MCF 10A (cell line): ENCODE data around the gene ARHGEF33. TPM values are rescaled to one million over a fixed set of nuclear protein-coding genes. Genes with fewer than 3 reads are reported as not detected.

Experiments
- BruUV-seq: library from RNA; stranded (reverse); fragments of 400-500 nt; replicated peaks from 2 replicates; lab custom pipeline; 2021; lab: Mats Ljungman, UMichigan
- CTCF ChIA-PET: fragments of 300-600 bp; sonication (Branson Sonifier 250); formaldehyde crosslinking; extraction: SDS; loops from one replicate; lab custom pipeline; 2021; ENCODE audit warnings: antibody characterized with exemption, inconsistent platforms; lab: Yijun Ruan, JAX
- POLR2A ChIA-PET: fragments of 300-600, 350-650 bp; sonication (Branson Sonifier 250); formaldehyde crosslinking; extraction: SDS; loops from one replicate; lab custom pipeline; 2020; ENCODE audit warnings: antibody characterized with exemption, inconsistent platforms; lab: Yijun Ruan, JAX
- DNase-seq: peaks from one replicate; pipeline ENCODE4 v3.0.0-alpha.2; 2018; ENCODE audit not compliant: unreplicated experiment
- H3K27ac Mint-ChIP-seq: one replicate; pipeline ENCODE4 v1.8.0; 2022; ENCODE audit warnings: mild to moderate bottlenecking, low read depth, mixed read lengths; ENCODE audit not compliant: unreplicated experiment
- H3K27me3 Mint-ChIP-seq: one replicate; pipeline ENCODE4 v1.8.0; 2022; ENCODE audit warnings: mixed read lengths; ENCODE audit not compliant: insufficient read depth, unreplicated experiment
- H3K36me3 Mint-ChIP-seq: one replicate; pipeline ENCODE4 v1.8.0; 2022; ENCODE audit warnings: mild to moderate bottlenecking, moderate library complexity, mixed read lengths; ENCODE audit not compliant: insufficient read depth, unreplicated experiment
- H3K4me1 Mint-ChIP-seq: one replicate; pipeline ENCODE4 v1.8.0; 2022; ENCODE audit warnings: mixed read lengths; ENCODE audit not compliant: insufficient read depth, unreplicated experiment
- H3K4me3 Mint-ChIP-seq: one replicate; pipeline ENCODE4 v1.8.0; 2022; ENCODE audit warnings: mild to moderate bottlenecking, moderate library complexity, mixed read lengths; ENCODE audit not compliant: unreplicated experiment
- H3K9me3 Mint-ChIP-seq: one replicate; pipeline ENCODE4 v1.8.0; 2022; ENCODE audit warnings: mixed read lengths; ENCODE audit not compliant: unreplicated experiment
- intact Hi-C: fragments of 100-400 bp; cut with micrococcal nuclease; formaldehyde crosslinking; loops from 2 replicates; pipeline ENCODE4 v1.14.1; 2022
- total RNA-seq: library from RNA; stranded (reverse); gene quantifications from 2 replicates; pipeline ENCODE4 v1.2.3, GENCODE V29; 2022
- TF ChIP-seq, protein P1 (sequence below): fragments of 200-600 bp; IDR thresholded peaks from one replicate; pipeline ENCODE4 v1.8.0; 2022; ENCODE audit warnings: antibody characterized with exemption, mild to moderate bottlenecking; ENCODE audit not compliant: unreplicated experiment

Gene ARHGEF33
- total RNA-seq, 1 experiment from 2014 or later, result 0.07 TPM

DNA sequence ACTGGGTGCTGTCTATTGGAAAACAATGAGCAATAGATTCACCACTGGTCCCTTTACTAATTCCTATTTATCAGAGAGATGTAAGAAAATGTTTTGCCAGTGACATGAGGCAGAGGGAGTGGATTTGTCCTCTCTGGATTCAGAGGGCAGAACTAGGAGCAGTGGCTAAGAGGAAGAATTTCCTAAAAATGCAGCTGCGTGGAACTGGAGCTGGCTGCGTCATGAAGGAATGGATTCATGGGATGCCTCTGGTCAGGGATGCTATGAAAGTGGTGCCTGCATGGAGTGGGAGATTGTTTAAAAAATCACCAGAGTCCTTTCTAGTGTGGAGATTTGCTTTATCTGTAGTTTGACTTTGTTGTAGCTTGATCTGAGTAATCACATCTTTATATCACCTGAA lies 78.3 kb downstream of the ARHGEF33 start:
- TF ChIP-seq, protein P1, sequence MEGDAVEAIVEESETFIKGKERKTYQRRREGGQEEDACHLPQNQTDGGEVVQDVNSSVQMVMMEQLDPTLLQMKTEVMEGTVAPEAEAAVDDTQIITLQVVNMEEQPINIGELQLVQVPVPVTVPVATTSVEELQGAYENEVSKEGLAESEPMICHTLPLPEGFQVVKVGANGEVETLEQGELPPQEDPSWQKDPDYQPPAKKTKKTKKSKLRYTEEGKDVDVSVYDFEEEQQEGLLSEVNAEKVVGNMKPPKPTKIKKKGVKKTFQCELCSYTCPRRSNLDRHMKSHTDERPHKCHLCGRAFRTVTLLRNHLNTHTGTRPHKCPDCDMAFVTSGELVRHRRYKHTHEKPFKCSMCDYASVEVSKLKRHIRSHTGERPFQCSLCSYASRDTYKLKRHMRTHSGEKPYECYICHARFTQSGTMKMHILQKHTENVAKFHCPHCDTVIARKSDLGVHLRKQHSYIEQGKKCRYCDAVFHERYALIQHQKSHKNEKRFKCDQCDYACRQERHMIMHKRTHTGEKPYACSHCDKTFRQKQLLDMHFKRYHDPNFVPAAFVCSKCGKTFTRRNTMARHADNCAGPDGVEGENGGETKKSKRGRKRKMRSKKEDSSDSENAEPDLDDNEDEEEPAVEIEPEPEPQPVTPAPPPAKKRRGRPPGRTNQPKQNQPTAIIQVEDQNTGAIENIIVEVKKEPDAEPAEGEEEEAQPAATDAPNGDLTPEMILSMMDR, result no peak
- CTCF ChIA-PET, result interaction anchor here (0.6 to 1.1 kb wide), 3 partner anchors 20 to 95 kb away, joined by 3 to 8 read pairs (median 3); no protein-coding TSS in a partner anchor
- Mint-ChIP-seq H3K27ac (no peak overlapping the region), H3K36me3 (no peaks in the 10 kb centered on the region), H3K27me3 (no peaks in the 10 kb centered on the region), H3K4me1 (no peaks in the 10 kb centered on the region), H3K9me3 (no peaks in the 10 kb centered on the region), H3K4me3 (no peak overlapping the region)
- POLR2A ChIA-PET, result interaction anchor here (0.7 kb wide), 1 partner anchor 18 kb away, joined by 3 read pairs; no protein-coding TSS in a partner anchor
- no TSS peak for BruUV-seq
- no peak for DNase-seq
- intact Hi-C loops, result no loop called here

DNA sequence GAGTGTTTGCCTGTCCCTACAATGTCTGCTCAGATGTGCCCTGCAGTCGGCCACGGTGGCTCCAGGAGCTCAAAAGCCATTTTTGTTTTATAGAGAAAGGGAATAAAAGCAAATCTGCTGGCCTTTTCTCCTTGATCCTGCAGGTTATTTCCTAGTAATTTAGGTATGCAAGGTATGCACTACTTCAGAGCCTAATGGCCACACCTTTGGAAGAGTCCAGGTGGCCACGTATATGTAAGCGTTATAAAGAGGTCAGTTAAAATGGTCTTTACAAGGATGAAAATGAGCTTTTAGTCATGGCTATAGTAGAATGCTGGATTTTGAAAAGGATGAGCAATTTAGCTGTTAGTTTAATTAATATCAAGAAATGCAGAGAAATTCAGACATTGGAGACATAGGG lies 81.7 kb downstream of the ARHGEF33 start:
- DNase-seq, result no peak
- no peaks in the 10 kb centered on the region for H3K36me3 Mint-ChIP-seq
- no peaks in the 10 kb centered on the region for H3K27me3 Mint-ChIP-seq
- TF ChIP-seq, protein P1, result no peak
- intact Hi-C loops, result no loop called here
- POLR2A ChIA-PET, result interaction anchor here (0.7 kb wide), 1 partner anchor 880 kb away, joined by 3 read pairs; no protein-coding TSS in a partner anchor
- no TSS peak for BruUV-seq
- CTCF ChIA-PET, result interaction anchor here (0.8 to 1.6 kb wide), 2 partner anchors 23 to 24 kb away, joined by 3 read pairs; no protein-coding TSS in a partner anchor
- H3K27ac Mint-ChIP-seq, result no peak overlapping the region
- H3K4me1 Mint-ChIP-seq, result no peaks in the 10 kb centered on the region
- no peak overlapping the region for H3K4me3 Mint-ChIP-seq
- H3K9me3 Mint-ChIP-seq, result no peaks in the 10 kb centered on the region

DNA sequence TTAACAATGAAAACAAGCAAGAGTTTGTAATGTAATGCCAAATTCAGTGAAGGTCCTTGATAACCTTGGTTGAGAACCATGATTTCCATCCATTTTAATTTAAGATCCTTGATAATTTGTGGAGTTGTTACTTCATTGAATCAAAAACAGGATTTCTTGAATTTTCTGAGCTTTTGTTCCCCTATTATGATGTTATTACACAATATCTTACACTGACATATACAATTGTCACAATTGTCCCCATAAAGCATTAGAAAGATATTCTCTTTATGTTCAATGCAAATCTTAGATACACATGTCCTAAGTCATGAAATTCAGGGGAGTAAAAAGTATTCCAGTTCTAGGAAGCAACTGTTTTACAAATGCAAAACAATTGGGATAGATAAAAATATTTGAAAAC lies 83.6 kb downstream of the ARHGEF33 start:
- Mint-ChIP-seq H3K27ac (no peak overlapping the region), H3K4me3 (no peak overlapping the region), H3K9me3 (no peaks in the 10 kb centered on the region), H3K4me1 (no peaks in the 10 kb centered on the region), H3K27me3 (no peaks in the 10 kb centered on the region), H3K36me3 (no peaks in the 10 kb centered on the region)
- DNase-seq, result no peak
- intact Hi-C loops, result no loop called here
- no TSS peak for BruUV-seq
- ChIA-PET POLR2A (no interaction called here), CTCF (interaction anchor here (1.1 kb wide), 1 partner anchor 26 kb away, joined by 3 read pairs; no protein-coding TSS in a partner anchor)
- TF ChIP-seq, protein P1, result no peak

DNA sequence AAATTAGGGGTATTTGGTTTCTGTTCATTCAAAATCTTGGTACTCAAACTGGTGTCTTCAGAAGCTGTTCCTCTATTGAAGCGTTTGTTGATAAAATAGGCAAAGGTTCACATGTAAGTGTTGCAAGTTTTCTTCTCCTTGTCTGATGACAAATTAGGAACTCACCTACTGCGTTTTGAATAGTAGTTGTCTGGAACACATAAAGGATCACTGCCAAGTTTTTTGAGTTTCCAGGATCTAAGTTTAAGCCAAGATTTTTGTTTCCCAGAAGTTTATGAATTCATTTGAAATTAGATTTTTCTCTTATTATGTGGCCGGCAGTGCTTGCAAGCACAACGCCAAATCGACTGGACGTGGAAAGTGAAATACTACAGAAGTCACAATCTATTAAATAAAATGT lies 85.4 kb downstream of the ARHGEF33 start:
- CTCF ChIA-PET, result interaction anchor here (0.6 to 1.8 kb wide), 3 partner anchors 27 to 1024 kb away, joined by 3 to 7 read pairs (median 3); no protein-coding TSS in a partner anchor
- H3K9me3 Mint-ChIP-seq, result no peaks in the 10 kb centered on the region
- intact Hi-C loops, result no loop called here
- no peaks in the 10 kb centered on the region for H3K27me3 Mint-ChIP-seq
- no peaks in the 10 kb centered on the region for H3K36me3 Mint-ChIP-seq
- no peak overlapping the region for H3K27ac Mint-ChIP-seq
- POLR2A ChIA-PET, result no interaction called here
- TF ChIP-seq, protein P1, result no peak
- no TSS peak for BruUV-seq
- no peak overlapping the region for H3K4me3 Mint-ChIP-seq
- no peak for DNase-seq
- H3K4me1 Mint-ChIP-seq, result no peaks in the 10 kb centered on the region
